ENCODE measurements around the gene RANGAP1. TPM values are rescaled to one million over a fixed set of nuclear protein-coding genes. Genes with fewer than 3 reads are reported as not detected.
"Not testable (repeated sequence)": the region's sequence is repeated elsewhere in the genome, so short reads cannot be mapped to it uniquely, and the experiment has no call there.

The RANGAP1 gene
- total RNA-seq, 1 donor from 2014 or later, result 42.7 TPM

- peak; percentile 95 for DNase-seq (ENCODE audit: low spot score)
These were observed 15.4 kb upstream of the RANGAP1 start, which contains the start of gene ZC3H7B for GRCh38 chr22:41301085-41302020. TSS of gene ZC3H7B (plus strand) at chr22:41301525. CDS start at chr22:41320661, 19,136 bp downstream.

GRCh38 chr22:41300661-41301060 is 14.7 kb upstream of the RANGAP1 start:
- no peak for DNase-seq (ENCODE audit: low spot score)

GRCh38 chr22:41296826-41297667 is 11.1 kb upstream of the RANGAP1 start:
- no peak for DNase-seq (ENCODE audit: low spot score)

GRCh38 chr22:41294816-41295215 is 8.8 kb upstream of the RANGAP1 start:
- not testable (repeated sequence) for DNase-seq (ENCODE audit: low spot score)

- no peak for DNase-seq (ENCODE audit: low spot score)
These were observed 4.6 kb upstream of the RANGAP1 start for GRCh38 chr22:41290262-41291221.

GRCh38 chr22:41289671-41290070 is 3.7 kb upstream of the RANGAP1 start:
- DNase-seq (ENCODE audit: low spot score), result no peak

GRCh38 chr22:41288245-41288946 is 2.4 kb upstream of the RANGAP1 start:
- no peak for DNase-seq (ENCODE audit: low spot score)

GRCh38 chr22:41286639-41287091 is 678 bp upstream of the RANGAP1 start:
- DNase-seq (ENCODE audit: low spot score), result no peak

DNA sequence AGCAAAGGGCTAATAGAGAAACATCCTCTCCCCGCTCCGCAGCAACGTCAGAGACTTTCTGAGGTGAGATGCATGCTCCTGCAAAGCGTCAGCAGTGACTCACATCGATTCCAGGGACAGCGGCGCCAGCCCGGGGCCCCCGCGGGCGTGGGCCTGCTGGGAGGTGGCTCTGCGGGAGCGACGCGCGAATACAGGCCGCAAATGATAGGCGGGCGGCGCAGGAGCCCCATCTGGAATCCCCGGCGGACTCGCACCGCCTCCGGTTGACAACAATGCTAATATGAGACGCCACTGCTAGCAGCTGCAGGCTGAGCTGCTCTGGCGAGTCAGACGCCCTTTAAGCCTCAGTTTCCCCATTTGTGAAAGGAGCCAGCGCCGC is 557 bp downstream of the RANGAP1 start:
- peak; percentile 93 for DNase-seq (ENCODE audit: low spot score)

DNA sequence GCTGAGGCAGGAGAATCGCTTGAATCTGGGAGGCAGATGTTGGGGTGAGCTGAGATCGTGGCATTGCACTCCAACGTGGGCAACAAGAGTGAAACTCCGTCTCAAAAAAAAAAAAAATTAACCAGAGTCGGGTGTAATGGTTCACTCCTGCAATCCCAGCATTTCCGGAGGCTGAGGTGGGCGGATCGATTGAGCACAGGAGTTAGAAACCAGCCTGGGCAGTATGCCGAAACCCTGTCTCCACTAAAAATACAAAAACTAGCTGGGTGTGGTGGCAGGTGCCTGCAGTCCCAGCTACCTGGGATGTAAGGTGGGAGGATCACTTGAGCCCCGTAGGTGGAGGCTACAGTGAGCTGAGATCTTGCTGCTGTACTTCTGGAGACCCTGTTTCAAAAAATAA is 1.5 kb downstream of the RANGAP1 start:
- no peak for DNase-seq (ENCODE audit: low spot score)

DNA sequence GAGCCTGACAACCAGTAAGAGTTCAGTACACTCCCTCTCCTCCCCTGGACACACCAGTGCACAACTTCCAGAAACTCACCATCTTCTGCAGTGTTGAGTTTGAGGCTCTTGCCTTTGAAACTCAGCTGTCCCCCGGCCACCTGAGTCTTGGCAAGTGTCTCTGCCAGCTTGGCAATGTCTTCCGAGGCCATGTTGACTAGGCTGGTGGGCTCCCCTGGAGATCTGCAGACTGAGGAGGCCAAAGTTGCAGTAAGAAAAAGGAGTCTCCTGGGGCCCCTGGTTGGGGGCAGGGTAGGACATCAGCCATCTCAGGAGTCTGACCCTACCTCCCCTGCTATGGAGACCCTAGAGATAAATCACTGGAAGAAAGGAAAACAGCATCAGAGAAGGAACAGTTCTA is 5.1 kb downstream of the RANGAP1 start:
- no peak for DNase-seq (ENCODE audit: low spot score)

- no peak for DNase-seq (ENCODE audit: low spot score)
These were observed 5.9 kb downstream of the RANGAP1 start for GRCh38 chr22:41280065-41280464.

GRCh38 chr22:41274856-41275255 is 11.1 kb downstream of the RANGAP1 start:
- no peak for DNase-seq (ENCODE audit: low spot score)

DNA sequence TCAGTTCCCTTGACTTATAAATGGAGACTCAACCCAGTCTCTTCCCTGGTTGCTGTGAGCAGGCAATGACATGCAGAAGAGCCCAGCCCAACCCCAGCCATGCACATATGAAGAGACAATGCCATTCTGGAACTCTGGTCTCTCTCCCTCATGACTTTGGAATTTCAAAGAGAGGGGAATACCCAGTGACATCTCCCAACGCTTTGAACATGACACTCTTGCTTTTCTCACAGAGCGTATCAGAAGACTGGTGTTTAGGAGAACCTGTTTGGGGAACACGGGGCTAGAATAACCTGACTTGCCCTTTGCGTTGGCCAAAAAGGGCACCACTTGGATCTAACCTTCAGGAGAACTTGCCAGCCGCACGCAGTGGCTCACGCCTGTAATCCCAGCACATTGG is 12.9 kb downstream of the RANGAP1 start:
- DNase-seq (ENCODE audit: low spot score), result no peak

GRCh38 chr22:41271787-41272186 is 14.2 kb downstream of the RANGAP1 start:
- DNase-seq (ENCODE audit: low spot score), result no peak

- no peak for DNase-seq (ENCODE audit: low spot score)
These were observed 18.0 kb downstream of the RANGAP1 start for GRCh38 chr22:41267958-41268357.

DNA sequence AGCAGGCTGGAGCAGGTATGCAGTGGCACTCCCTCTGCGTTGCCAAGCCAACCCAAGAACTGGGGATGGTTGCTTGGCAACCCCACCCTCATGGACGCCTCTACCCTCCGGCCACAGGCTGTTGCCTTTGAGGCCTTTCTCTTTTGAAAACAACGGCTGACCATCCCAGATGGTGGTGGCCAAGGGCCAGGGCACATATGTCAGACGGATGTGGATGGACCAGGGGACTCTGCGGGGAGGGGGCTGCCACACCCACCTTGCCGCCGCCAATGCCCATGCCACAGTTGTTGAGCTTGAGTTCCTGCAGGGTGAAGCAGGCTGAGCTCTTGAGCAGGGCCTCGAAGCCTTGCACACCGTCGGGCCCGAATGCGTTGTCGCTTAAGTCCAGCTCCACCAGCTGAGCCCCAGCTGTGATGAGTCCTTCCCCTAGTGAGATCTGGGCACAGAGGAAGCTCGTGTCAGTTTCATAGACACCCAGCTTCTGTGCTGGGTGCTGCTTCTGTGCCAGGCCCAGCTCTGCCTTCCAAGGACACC is 21.5 kb downstream of the RANGAP1 start:
- no peak for DNase-seq (ENCODE audit: low spot score)

GRCh38 chr22:41263704-41264103 is 22.3 kb downstream of the RANGAP1 start:
- DNase-seq (ENCODE audit: low spot score), result no peak

DNA sequence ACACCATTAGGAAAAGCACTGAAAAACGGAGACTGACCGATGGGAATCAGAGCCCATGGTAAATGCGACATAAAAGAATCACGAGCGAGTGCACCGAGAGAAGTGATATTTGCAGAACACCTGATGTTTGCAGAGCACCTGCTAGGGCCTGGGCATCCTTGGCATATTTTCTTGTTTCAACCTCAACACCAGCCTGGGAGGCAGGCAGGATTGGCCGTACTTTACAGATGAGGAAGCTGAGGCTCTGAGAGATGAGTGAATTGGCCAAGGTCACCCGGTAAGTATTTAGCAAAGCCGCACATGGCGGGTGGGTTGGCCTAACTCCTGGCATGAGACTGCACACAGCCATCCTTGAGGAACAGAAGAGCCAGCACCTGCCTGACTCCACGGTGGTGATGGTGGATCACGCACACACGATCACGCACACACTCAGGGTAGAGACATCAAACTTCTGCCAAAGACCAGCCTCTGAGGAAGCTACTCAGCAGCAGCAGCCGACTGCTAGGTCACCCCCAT is 23.7 kb downstream of the RANGAP1 start:
- no peak for DNase-seq (ENCODE audit: low spot score)
